AG04449 (cell line): ENCODE results near the gene RPL28.

ENCODE experiments used
- CTCF ChIA-PET: fragments of 350-600 bp; formaldehyde crosslinking; extraction: SDS; loops from one replicate; lab custom pipeline; 2021; ENCODE audit warnings: antibody characterized with exemption; lab: Yijun Ruan, JAX
- POLR2A ChIA-PET: fragments of 400-600, 350-600 bp; formaldehyde crosslinking; extraction: SDS; loops from one replicate; lab custom pipeline; 2020; ENCODE audit warnings: antibody characterized with exemption, inconsistent platforms; lab: Yijun Ruan, JAX
- DNase-seq: peaks from one replicate; pipeline ENCODE4 v3.0.0-alpha.2; 2010; ENCODE audit warnings: low read depth, low spot score
- H3K4me3 ChIP-seq: 2 replicates; pipeline ENCODE4 v1.5.1; 2011; ENCODE audit warnings: low read depth, mild to moderate bottlenecking, control low read depth, low read length
- CTCF ChIP-seq: IDR thresholded peaks from one replicate; pipeline ENCODE4 v1.5.1; 2011; ENCODE audit warnings: mild to moderate bottlenecking, moderate library complexity, low read length, control low read depth, inconsistent platforms; ENCODE audit not compliant: insufficient read depth; ENCODE audit errors: missing control alignments

RPL28 gene

DNA sequence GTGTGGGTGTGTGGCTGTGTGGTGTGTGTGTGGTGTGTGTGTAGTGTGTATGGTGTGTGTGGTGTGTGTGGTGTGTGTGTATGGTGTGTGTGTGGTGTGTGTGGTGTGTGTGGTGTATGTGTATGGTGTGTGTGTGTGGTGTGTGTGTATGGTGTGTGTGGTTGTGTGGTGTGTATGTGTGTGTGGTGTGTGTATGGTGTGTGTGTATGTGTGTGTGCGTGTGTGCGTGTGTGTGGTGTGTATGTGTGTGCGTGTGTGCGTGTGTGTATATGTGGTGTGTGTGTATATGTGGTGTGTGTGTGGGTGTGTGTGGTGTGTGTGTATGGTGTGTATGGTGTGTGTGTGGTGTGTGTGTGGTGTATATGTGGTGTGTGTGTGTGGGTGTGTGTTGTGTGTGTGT is 49.3 kb downstream of the RPL28 start:
- no peak for TF ChIP-seq CTCF
- DNase-seq, result no peak
- ChIA-PET POLR2A (no interaction called here), CTCF (no interaction called here)
- H3K4me3 ChIP-seq, result no peak overlapping the region

GRCh38 chr19:55436847-55437246 is 51.1 kb downstream of the RPL28 start:
- ChIA-PET CTCF (interaction anchor here (0.9 to 1.5 kb wide), 7 partner anchors 9 to 294 kb away, joined by 3 to 8 read pairs (median 5); no protein-coding TSS in a partner anchor), POLR2A (interaction anchor here (1.2 kb wide), 1 partner anchor 29 kb away, joined by 6 read pairs; the partner anchor contains the start of gene UBE2S)
- TF ChIP-seq CTCF, result no peak
- DNase-seq, result no peak
- H3K4me3 ChIP-seq, result no peak overlapping the region

- ChIA-PET POLR2A (interaction anchor here (1.2 kb wide), 1 partner anchor 30 kb away, joined by 6 read pairs; the partner anchor contains the start of gene UBE2S), CTCF (interaction anchor here (0.7 to 1.5 kb wide), 7 partner anchors 8 to 295 kb away, joined by 3 to 8 read pairs (median 4); no protein-coding TSS in a partner anchor)
- no peak for DNase-seq
- H3K4me3 ChIP-seq, result no peak overlapping the region
- TF ChIP-seq CTCF, result no peak
Observed at GRCh38 chr19:55437410-55437809, 51.7 kb downstream of the RPL28 start.

- CTCF ChIA-PET, result interaction anchor here (0.7 to 0.8 kb wide), 2 partner anchors 15 to 21 kb away, joined by 3 to 4 read pairs; no protein-coding TSS in a partner anchor
- DNase-seq, result no peak
- H3K4me3 ChIP-seq, result no peak overlapping the region
- POLR2A ChIA-PET, result no interaction called here
- no peak for TF ChIP-seq CTCF
Observed at GRCh38 chr19:55439052-55439451, 53.3 kb downstream of the RPL28 start.

DNA sequence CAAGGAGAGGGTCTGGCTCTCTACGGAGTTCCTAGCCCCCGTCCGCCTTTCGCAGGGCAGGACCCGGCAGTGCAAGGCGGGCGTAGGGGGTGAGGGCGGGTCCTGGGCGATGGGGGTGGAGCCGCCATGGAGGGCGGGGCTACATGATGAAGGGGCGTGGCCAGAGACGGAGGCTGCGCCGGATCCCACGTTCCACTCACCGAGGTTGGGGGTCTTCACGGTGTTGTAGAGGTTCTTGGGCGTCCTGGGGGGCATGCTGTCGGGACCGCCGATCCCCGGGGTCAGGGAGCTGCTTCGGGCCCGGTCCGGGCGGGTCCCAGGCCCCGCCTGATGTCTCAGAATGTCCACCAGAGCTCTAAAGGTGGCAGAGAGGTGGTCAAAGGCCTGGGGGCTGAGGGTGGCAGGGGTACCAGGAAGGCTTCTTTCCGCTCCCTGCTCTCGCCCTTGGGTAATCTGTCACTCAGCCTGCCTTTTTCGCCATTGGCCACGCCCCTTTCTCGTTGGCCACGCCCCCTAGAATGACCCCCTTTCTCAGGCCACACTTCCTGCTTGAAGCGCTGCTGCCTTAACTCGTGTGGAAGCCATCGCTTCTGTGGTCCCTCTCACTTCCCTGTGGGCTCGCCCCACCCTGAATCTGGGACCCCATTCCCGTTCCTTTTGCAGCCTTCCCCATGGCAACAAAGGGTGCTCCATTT is 54.8 kb downstream of the RPL28 start:
- DNase-seq, result no peak
- no peak overlapping the region for H3K4me3 ChIP-seq
- no peak for TF ChIP-seq CTCF
- POLR2A ChIA-PET, result no interaction called here
- CTCF ChIA-PET, result no interaction called here

GRCh38 chr19:55441319-55441691 is 55.6 kb downstream of the RPL28 start:
- H3K4me3 ChIP-seq, result no peak overlapping the region
- ChIA-PET POLR2A (no interaction called here), CTCF (interaction anchor here (0.9 to 1.1 kb wide), 2 partner anchors 23 to 26 kb away, joined by 3 read pairs; no protein-coding TSS in a partner anchor)
- DNase-seq, result no peak
- no peak for TF ChIP-seq CTCF
